ENCODE measurements around the gene MORN4. TPM values are rescaled to one million over a fixed set of nuclear protein-coding genes. Genes with fewer than 3 reads are reported as not detected.

Gene MORN4
- total and polyA plus RNA-seq, 9 of the 15 experiments (the other 6 are each of a cell fraction or from before 2014, with no cell fraction given), result 8.3 to 23.9 (median 11.7) TPM

DNA sequence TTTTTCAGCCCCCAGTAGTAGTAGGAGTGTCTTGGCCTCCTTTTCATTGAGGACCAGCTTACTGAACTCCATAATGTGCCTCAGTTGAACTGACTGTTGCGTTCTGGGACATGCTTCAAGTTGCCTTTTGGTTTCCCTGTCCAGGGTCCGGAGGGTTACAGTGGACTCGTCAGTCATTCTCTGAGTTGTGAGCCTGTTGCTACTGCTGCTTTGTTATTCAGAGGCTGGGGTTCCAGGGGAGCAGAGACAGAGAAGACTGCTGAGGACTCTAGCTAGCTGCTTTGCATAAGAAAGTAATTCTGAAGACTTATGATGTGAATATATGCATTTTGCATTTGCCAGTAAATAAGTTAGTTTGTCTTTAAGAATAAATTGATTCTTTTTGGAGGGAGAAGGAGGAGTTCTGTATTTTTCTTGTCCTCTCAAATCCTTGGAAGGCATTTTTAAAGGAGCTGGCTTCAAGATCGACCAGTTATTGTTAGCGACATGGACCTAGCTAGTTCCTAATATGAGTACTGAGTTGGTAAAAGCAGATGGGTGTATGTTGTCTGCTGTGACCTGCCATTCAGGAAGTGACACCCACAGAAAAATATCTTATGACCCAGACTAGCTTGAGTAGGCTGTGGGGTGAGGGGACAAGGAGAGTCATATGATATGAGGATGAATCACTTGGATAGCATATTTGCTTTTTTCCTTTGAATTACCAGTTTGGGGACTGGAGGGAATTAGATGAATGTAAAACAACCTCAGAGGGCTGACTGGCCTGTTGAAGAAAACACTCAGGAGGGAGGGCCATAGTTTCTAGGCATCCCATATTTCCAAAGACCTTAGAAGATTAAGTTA lies 15.5 kb upstream of the MORN4 start (continued):
- TF ChIP-seq, protein P1, sequence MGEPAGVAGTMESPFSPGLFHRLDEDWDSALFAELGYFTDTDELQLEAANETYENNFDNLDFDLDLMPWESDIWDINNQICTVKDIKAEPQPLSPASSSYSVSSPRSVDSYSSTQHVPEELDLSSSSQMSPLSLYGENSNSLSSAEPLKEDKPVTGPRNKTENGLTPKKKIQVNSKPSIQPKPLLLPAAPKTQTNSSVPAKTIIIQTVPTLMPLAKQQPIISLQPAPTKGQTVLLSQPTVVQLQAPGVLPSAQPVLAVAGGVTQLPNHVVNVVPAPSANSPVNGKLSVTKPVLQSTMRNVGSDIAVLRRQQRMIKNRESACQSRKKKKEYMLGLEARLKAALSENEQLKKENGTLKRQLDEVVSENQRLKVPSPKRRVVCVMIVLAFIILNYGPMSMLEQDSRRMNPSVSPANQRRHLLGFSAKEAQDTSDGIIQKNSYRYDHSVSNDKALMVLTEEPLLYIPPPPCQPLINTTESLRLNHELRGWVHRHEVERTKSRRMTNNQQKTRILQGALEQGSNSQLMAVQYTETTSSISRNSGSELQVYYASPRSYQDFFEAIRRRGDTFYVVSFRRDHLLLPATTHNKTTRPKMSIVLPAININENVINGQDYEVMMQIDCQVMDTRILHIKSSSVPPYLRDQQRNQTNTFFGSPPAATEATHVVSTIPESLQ (CRISPR knock-in tag; IDR thresholded peaks at IDR 0.05), result no peak
- TF ChIP-seq ZNF175 (CRISPR knock-in tag; IDR thresholded peaks at IDR 0.05; ENCODE audit: low read depth) (no peak), NFIC (IDR thresholded peaks at IDR 0.05) (no peak; the same call in 1 of the 2 replicates), XRCC3 (IDR thresholded peaks at IDR 0.05) (no peak), NFRKB (IDR thresholded peaks at IDR 0.05; ENCODE audit: low read depth) (0 out of 2 replicates have a peak, but pooled peaks have one; percentile 12), MYC (IDR thresholded peaks at IDR 0.05; ENCODE audit: low read depth, low read length) (no peak), MYC (CRISPR knock-in tag; IDR thresholded peaks at IDR 0.05; ENCODE audit: borderline replicate concordance, low read depth) (no peak), ZNF280B (CRISPR knock-in tag; IDR thresholded peaks at IDR 0.05) (no peak), POLR3G (IDR thresholded peaks at IDR 0.05; ENCODE audit: extremely low read depth, insufficient read length, insufficient replicate concordance) (no peak), MIER1 (IDR thresholded peaks at IDR 0.05; ENCODE audit: low read depth) (no peak), POLR2H (tag; IDR thresholded peaks at IDR 0.05; ENCODE audit: low read depth) (0 out of 2 replicates have a peak, but pooled peaks have one; percentile 27), NCOA2 (IDR thresholded peaks at IDR 0.05; ENCODE audit: partially characterized antibody in 2 of 2) (no peak), CHD1 (IDR thresholded peaks at IDR 0.05; ENCODE audit: low read length) (no peak), ZNF780A (CRISPR knock-in tag; IDR thresholded peaks at IDR 0.05) (no peak), ZSCAN29 (IDR thresholded peaks at IDR 0.05) (no peak), YBX1 (IDR thresholded peaks at IDR 0.05) (no peak), EWSR1 (IDR thresholded peaks at IDR 0.05; ENCODE audit: borderline replicate concordance, low read depth, partially characterized antibody) (no peak), FOXJ2 (tag; IDR thresholded peaks at IDR 0.05) (no peak), MAFK (IDR thresholded peaks at IDR 0.05; ENCODE audit: low read length) (no peak)
- TF ChIP-seq, protein P2, sequence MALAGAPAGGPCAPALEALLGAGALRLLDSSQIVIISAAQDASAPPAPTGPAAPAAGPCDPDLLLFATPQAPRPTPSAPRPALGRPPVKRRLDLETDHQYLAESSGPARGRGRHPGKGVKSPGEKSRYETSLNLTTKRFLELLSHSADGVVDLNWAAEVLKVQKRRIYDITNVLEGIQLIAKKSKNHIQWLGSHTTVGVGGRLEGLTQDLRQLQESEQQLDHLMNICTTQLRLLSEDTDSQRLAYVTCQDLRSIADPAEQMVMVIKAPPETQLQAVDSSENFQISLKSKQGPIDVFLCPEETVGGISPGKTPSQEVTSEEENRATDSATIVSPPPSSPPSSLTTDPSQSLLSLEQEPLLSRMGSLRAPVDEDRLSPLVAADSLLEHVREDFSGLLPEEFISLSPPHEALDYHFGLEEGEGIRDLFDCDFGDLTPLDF (CRISPR knock-in tag; IDR thresholded peaks at IDR 0.05), result no peak
- TF ChIP-seq, protein P3, sequence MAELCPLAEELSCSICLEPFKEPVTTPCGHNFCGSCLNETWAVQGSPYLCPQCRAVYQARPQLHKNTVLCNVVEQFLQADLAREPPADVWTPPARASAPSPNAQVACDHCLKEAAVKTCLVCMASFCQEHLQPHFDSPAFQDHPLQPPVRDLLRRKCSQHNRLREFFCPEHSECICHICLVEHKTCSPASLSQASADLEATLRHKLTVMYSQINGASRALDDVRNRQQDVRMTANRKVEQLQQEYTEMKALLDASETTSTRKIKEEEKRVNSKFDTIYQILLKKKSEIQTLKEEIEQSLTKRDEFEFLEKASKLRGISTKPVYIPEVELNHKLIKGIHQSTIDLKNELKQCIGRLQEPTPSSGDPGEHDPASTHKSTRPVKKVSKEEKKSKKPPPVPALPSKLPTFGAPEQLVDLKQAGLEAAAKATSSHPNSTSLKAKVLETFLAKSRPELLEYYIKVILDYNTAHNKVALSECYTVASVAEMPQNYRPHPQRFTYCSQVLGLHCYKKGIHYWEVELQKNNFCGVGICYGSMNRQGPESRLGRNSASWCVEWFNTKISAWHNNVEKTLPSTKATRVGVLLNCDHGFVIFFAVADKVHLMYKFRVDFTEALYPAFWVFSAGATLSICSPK (IDR thresholded peaks at IDR 0.05; ENCODE audit: borderline replicate concordance), result no peak
